Measurements from ENCODE around the gene IL36RN.

DNA sequence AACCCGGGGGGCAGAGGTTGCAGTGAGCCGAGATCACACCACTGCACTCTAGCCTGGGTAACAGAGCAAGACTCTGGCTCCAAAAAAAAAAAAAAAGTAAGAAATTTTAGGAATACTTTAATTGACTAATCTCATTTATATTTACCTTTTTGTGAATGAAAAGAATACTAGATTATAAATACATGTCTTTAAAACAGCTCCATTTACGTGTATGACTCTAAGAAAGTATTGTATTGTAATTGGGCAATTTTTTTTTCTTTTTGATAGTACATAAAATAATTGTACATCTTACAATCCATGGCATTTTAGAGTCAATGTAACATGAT, 45.7 kb upstream of the IL36RN start:
- TF ChIP-seq POLR2A (IDR thresholded peaks at IDR 0.05; ENCODE audit: low read length): no peak
- TF ChIP-seq GATA1 (IDR thresholded peaks at IDR 0.05; ENCODE audit: low read depth, low read length): no peak
